IMR-90 (cell line): Measurements from ENCODE around the gene MISP3.

Source experiments
- CEBPB ChIP-seq: IDR thresholded peaks from 2 replicates; pipeline ENCODE4 v1.6.1; 2012; ENCODE audit warnings: low read depth, low read length, improper control_type of control experiment
- CHD1 ChIP-seq: IDR thresholded peaks from 2 replicates; pipeline ENCODE4 v1.6.1; 2012; ENCODE audit warnings: low read depth, low read length, improper control_type of control experiment
- FOS ChIP-seq: fragments of 150-350 bp; IDR thresholded peaks from 2 replicates; pipeline ENCODE4 v1.6.1; 2016; ENCODE audit warnings: low read depth, low read length
- MAFK ChIP-seq: IDR thresholded peaks from 2 replicates; pipeline ENCODE4 v1.6.1; 2012; ENCODE audit warnings: low read depth, low read length, improper control_type of control experiment
- MAZ ChIP-seq: IDR thresholded peaks from 2 replicates; pipeline ENCODE4 v1.6.1; 2012; ENCODE audit warnings: low read depth, mild to moderate bottlenecking, low read length, improper control_type of control experiment, moderate library complexity, borderline replicate concordance
- MXI1 ChIP-seq: IDR thresholded peaks from 2 replicates; pipeline ENCODE4 v1.6.1; 2012; ENCODE audit warnings: low read depth, mild to moderate bottlenecking, low read length, moderate library complexity, borderline replicate concordance
- NFE2L2 ChIP-seq: fragments of 150-350 bp; IDR thresholded peaks from 2 replicates; pipeline ENCODE4 v1.6.1; 2016; ENCODE audit warnings: low read depth, mild to moderate bottlenecking, low read length
- POLR2A ChIP-seq: IDR thresholded peaks from 2 replicates; pipeline ENCODE4 v1.6.1; 2012; ENCODE audit warnings: mild to moderate bottlenecking, low read depth, low read length
- RAD21 ChIP-seq: IDR thresholded peaks from 2 replicates; pipeline ENCODE4 v1.6.1; 2012; ENCODE audit warnings: low read length, improper control_type of control experiment
- RCOR1 ChIP-seq: IDR thresholded peaks from 2 replicates; pipeline ENCODE4 v1.6.1; 2012; ENCODE audit warnings: mild to moderate bottlenecking, low read length, improper control_type of control experiment; ENCODE audit not compliant: insufficient replicate concordance
- SMC3 ChIP-seq: fragments of 150-350 bp; IDR thresholded peaks from 2 replicates; pipeline ENCODE4 v1.6.1; 2016; ENCODE audit warnings: low read depth, mild to moderate bottlenecking, antibody characterized with exemption, low read length, moderate library complexity
- TF ChIP-seq, protein P1 (sequence below): conservative IDR thresholded peaks from 2 replicates; pipeline ENCODE4 v1.5.1; 2012; ENCODE audit warnings: mild to moderate bottlenecking, low read depth, low read length, improper control_type of control experiment
- TF ChIP-seq, protein P2 (sequence below): fragments of 150-350 bp; IDR thresholded peaks from 2 replicates; pipeline ENCODE4 v1.6.1; 2017; ENCODE audit warnings: mild to moderate bottlenecking, antibody characterized with exemption, low read length, low read depth
- TF ChIP-seq, protein P3 (sequence below): fragments of 150-350 bp; IDR thresholded peaks from 2 replicates; pipeline ENCODE4 v1.6.1; 2016; ENCODE audit warnings: low read depth, mild to moderate bottlenecking, low read length, moderate library complexity, borderline replicate concordance

DNA sequence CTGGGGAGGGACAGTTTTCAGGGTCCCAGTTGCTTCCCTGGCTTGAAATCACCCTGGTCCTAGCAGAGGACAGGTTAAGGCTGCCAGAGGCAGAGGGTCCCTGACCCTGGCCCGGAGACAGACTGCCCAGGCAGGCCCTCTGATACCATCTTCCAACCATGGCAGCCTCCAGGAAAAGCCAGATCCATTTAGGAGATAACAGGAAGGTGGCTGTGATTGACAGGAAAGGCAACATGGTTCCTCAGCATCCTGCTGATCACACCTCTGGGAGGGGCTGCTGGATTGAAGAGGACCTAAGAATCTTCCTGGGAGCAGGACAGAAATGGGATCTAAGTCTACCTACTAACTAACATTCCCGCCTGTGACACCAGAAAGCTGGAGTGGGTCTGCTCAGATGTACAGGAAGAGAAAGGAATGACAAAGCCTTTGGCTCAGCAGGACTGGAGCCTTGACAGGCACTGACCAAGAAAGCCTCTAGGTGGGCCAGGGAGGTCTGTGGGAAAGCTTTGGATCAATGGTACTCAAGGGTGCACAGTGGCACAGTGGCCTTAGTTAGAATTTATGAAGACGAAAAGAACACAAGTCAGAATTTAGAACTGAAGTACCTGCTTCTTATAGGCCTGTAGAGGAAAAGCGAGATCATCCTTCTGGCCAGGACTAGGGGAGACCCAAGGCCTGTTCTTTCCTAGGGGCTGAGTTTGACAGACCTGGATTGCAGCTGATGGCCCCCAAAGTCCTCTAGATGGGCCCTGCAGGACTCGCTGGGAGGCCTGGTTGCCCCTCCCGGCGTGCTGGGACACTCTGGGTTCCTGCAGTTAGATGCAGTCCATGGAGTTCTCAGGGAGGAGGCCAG lies 47.3 kb downstream of the MISP3 start:
- no peak for TF ChIP-seq RAD21
- TF ChIP-seq FOS: no peak
- no peak for TF ChIP-seq POLR2A
- TF ChIP-seq, protein P1, sequence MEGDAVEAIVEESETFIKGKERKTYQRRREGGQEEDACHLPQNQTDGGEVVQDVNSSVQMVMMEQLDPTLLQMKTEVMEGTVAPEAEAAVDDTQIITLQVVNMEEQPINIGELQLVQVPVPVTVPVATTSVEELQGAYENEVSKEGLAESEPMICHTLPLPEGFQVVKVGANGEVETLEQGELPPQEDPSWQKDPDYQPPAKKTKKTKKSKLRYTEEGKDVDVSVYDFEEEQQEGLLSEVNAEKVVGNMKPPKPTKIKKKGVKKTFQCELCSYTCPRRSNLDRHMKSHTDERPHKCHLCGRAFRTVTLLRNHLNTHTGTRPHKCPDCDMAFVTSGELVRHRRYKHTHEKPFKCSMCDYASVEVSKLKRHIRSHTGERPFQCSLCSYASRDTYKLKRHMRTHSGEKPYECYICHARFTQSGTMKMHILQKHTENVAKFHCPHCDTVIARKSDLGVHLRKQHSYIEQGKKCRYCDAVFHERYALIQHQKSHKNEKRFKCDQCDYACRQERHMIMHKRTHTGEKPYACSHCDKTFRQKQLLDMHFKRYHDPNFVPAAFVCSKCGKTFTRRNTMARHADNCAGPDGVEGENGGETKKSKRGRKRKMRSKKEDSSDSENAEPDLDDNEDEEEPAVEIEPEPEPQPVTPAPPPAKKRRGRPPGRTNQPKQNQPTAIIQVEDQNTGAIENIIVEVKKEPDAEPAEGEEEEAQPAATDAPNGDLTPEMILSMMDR: no peak
- no peak for TF ChIP-seq MAFK
- no peak for TF ChIP-seq RCOR1
- TF ChIP-seq, protein P2, sequence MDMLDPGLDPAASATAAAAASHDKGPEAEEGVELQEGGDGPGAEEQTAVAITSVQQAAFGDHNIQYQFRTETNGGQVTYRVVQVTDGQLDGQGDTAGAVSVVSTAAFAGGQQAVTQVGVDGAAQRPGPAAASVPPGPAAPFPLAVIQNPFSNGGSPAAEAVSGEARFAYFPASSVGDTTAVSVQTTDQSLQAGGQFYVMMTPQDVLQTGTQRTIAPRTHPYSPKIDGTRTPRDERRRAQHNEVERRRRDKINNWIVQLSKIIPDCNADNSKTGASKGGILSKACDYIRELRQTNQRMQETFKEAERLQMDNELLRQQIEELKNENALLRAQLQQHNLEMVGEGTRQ: no peak
- no peak for TF ChIP-seq NFE2L2
- TF ChIP-seq SMC3: no peak
- TF ChIP-seq MAZ: no peak
- no peak for TF ChIP-seq CEBPB
- TF ChIP-seq, protein P3, sequence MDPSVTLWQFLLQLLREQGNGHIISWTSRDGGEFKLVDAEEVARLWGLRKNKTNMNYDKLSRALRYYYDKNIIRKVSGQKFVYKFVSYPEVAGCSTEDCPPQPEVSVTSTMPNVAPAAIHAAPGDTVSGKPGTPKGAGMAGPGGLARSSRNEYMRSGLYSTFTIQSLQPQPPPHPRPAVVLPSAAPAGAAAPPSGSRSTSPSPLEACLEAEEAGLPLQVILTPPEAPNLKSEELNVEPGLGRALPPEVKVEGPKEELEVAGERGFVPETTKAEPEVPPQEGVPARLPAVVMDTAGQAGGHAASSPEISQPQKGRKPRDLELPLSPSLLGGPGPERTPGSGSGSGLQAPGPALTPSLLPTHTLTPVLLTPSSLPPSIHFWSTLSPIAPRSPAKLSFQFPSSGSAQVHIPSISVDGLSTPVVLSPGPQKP: no peak
- no peak for TF ChIP-seq MXI1
- TF ChIP-seq CHD1: no peak
